Posterior cingulate gyrus (tissue), 11 donors: ENCODE measurements around the gene ZNHIT2.

Experiments
- DNase-seq, 10 donors: peaks; one replicate each; pipeline versions ENCODE4 v3.0.0 to v3.0.0-alpha.2; 2020 to 2021; ENCODE audit warnings: mixed read lengths in 3 of 10
- intact Hi-C: fragments of 100-400 bp; cut with DNase I; formaldehyde crosslinking; loops from one replicate; pipeline ENCODE4 v1.15.1; 2023

ZNHIT2 gene

GRCh38 chr11:65121865-65122696 lies 4.6 kb upstream of the ZNHIT2 start, which contains the start of the genes FAU and MRPL49:
Gene FAU (minus strand): TSS chr11:65122134. CDS start chr11:65121813, 321 bp downstream.
Gene MRPL49 (plus strand): TSS chr11:65122321. CDS start chr11:65122347, 26 bp downstream.
- intact Hi-C loops: loop anchor here (5.0 kb wide), 1 partner anchor 40 kb away; the partner anchor contains the start of genes CDCA5 and ZFPL1
- DNase-seq: peak; percentile 95 to 100 (median 98)

- DNase-seq: peak in 2 of 10 donors; percentile 67 to 77
- intact Hi-C loops: loop anchor here (5.0 kb wide), 1 partner anchor 39 kb away; the partner anchor contains the start of genes CDCA5 and ZFPL1
These were observed 4.0 kb upstream of the ZNHIT2 start for GRCh38 chr11:65121447-65121864.

GRCh38 chr11:65120831-65121230 lies 3.3 kb upstream of the ZNHIT2 start:
- intact Hi-C loops: loop anchor here (5.0 kb wide), 1 partner anchor 39 kb away; the partner anchor contains the start of genes CDCA5 and ZFPL1
- peak in 1 of 10 donors; percentile 3 for DNase-seq

GRCh38 chr11:65119670-65119995 lies 2.1 kb upstream of the ZNHIT2 start:
- peak in 1 of 10 donors; percentile 12 for DNase-seq
- intact Hi-C loops: loop anchor here (2.0 to 10.0 kb wide), 3 partner anchors 107 to 342 kb away; partner anchors contain the start of genes PPP2R5B and SF1

- DNase-seq: peak in 3 of 10 donors; percentile 2 to 62 (median 19)
- intact Hi-C loops: loop anchor here (2.0 to 10.0 kb wide), 3 partner anchors 106 to 342 kb away; partner anchors contain the start of genes PPP2R5B and SF1
These were observed 1.6 kb upstream of the ZNHIT2 start for GRCh38 chr11:65118891-65119669.

- peak in 1 of 10 donors; percentile 66 for DNase-seq
- intact Hi-C loops: loop anchor here (2.0 to 10.0 kb wide), 3 partner anchors 105 to 341 kb away; partner anchors contain the start of genes PPP2R5B and SF1
These were observed 766 bp upstream of the ZNHIT2 start for GRCh38 chr11:65118097-65118837.

GRCh38 chr11:65116370-65117205 lies 913 bp downstream of the ZNHIT2 start:
- intact Hi-C loops: loop anchor here (5.0 to 10.0 kb wide), 2 partner anchors 192 to 339 kb away; partner anchors contain the start of genes PPP2R5B and SF1
- peak in 3 of 10 donors; percentile 36 to 90 (median 82) for DNase-seq

- intact Hi-C loops: loop anchor here (5.0 to 10.0 kb wide), 2 partner anchors 191 to 338 kb away; partner anchors contain the start of genes PPP2R5B and SF1
- peak in 2 of 10 donors; percentile 55 to 63 for DNase-seq
These were observed 2.0 kb downstream of the ZNHIT2 start for GRCh38 chr11:65115361-65116082.

GRCh38 chr11:65114538-65115171 lies 2.8 kb downstream of the ZNHIT2 start:
- intact Hi-C loops: loop anchor here (5.0 to 10.0 kb wide), 3 partner anchors 87 to 337 kb away; partner anchors contain the start of genes PPP2R5B, SF1 and SNX15
- peak in 2 of 10 donors; percentile 37 to 75 for DNase-seq

GRCh38 chr11:65113839-65114238 lies 3.7 kb downstream of the ZNHIT2 start:
- intact Hi-C loops: loop anchor here (5.0 to 10.0 kb wide), 2 partner anchors 87 to 189 kb away; partner anchors contain the start of genes PPP2R5B and SNX15
- peak in 2 of 10 donors; percentile 0 to 59 for DNase-seq

- intact Hi-C loops: loop anchor here (5.0 to 10.0 kb wide), 2 partner anchors 86 to 189 kb away; partner anchors contain the start of genes PPP2R5B and SNX15
- DNase-seq: peak in 2 of 10 donors; percentile 9 to 63
These were observed 4.1 kb downstream of the ZNHIT2 start for GRCh38 chr11:65113361-65113756.

- peak; percentile 35 to 95 (median 66) for DNase-seq
- intact Hi-C loops: loop anchor here (5.0 to 10.0 kb wide), 2 partner anchors 85 to 188 kb away; partner anchors contain the start of genes PPP2R5B and SNX15
These were observed 4.7 kb downstream of the ZNHIT2 start for GRCh38 chr11:65112546-65113360.

- DNase-seq: peak; percentile 94 to 100 (median 98)
- intact Hi-C loops: loop anchor here (5.0 to 10.0 kb wide), 2 partner anchors 85 to 187 kb away; partner anchors contain the start of genes PPP2R5B and SNX15
These were observed 5.6 kb downstream of the ZNHIT2 start, which contains the start of gene TM7SF2 for GRCh38 chr11:65111744-65112545. Gene TM7SF2 (plus strand): TSS chr11:65111872. CDS start chr11:65112016, 144 bp downstream.

GRCh38 chr11:65111159-65111743 lies 6.2 kb downstream of the ZNHIT2 start:
- intact Hi-C loops: loop anchor here (5.0 to 10.0 kb wide), 2 partner anchors 84 to 186 kb away; partner anchors contain the start of genes PPP2R5B and SNX15
- no peak for DNase-seq
